BJ (cell line): ENCODE measurements around the gene SLC16A7. TPM values are rescaled to one million over a fixed set of nuclear protein-coding genes. Genes with fewer than 3 reads are reported as not detected.

Experiments used
- CTCF ChIA-PET: fragments of 350-600 bp; formaldehyde crosslinking; extraction: SDS; loops from one replicate; lab custom pipeline; 2021; ENCODE audit warnings: antibody characterized with exemption, inconsistent platforms; lab: Yijun Ruan, JAX
- POLR2A ChIA-PET: fragments of 300-600 bp; sonication (Branson Sonifier 250); formaldehyde crosslinking; extraction: SDS; loops from one replicate; lab custom pipeline; 2021; ENCODE audit warnings: antibody characterized with exemption; lab: Charles Lee
- DNase-seq: peaks from one replicate; pipeline ENCODE4 v3.0.0-alpha.2; 2011; ENCODE audit warnings: low read depth
- H3K27me3 ChIP-seq: 2 replicates; pipeline ENCODE4 v1.6.0; 2011; ENCODE audit warnings: low read length; ENCODE audit not compliant: control insufficient read depth, insufficient read depth
- H3K36me3 ChIP-seq: 2 replicates; pipeline ENCODE4 v1.5.1; 2011; ENCODE audit warnings: low read length; ENCODE audit not compliant: control insufficient read depth, insufficient read depth
- H3K4me3 ChIP-seq: 2 replicates; pipeline ENCODE4 v1.5.1; 2011; ENCODE audit warnings: low read depth, mild to moderate bottlenecking, control low read depth, low read length
- polyA plus RNA-seq: library from polyadenylated mRNA; depleted of rRNA; stranded (reverse); fragments of >200 nt; gene quantifications from 2 replicates; pipeline ENCODE4 v1.2.3, GENCODE V29; 2011
- TF ChIP-seq, protein P1 (sequence below): IDR thresholded peaks from 2 replicates; pipeline ENCODE4 v1.5.1; 2011; ENCODE audit warnings: low read depth, mild to moderate bottlenecking, control low read depth, inconsistent platforms, low read length, moderate library complexity; ENCODE audit not compliant: insufficient read depth

The SLC16A7 gene
- polyA plus RNA-seq, 1 experiment, result 23.0 TPM

DNA sequence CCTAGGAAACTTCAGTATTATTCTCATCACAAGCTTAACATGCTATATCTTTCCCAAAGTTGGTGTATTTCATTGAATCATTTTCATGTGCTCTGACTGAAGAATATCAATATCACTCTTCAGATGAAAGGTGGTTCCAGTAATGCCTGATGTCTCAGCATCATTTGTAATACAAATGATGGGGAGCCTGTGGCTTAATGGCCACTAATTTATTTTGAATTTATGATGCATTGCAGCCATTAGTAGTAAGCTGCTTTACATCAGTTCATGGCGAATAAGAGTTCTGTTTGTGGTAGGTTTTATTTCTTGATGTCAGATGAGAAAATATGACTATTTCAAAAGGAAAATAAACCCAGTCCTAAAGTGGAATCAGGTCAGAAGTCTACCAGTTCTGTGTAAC is 139.4 kb downstream of the SLC16A7 start:
- TF ChIP-seq, protein P1, sequence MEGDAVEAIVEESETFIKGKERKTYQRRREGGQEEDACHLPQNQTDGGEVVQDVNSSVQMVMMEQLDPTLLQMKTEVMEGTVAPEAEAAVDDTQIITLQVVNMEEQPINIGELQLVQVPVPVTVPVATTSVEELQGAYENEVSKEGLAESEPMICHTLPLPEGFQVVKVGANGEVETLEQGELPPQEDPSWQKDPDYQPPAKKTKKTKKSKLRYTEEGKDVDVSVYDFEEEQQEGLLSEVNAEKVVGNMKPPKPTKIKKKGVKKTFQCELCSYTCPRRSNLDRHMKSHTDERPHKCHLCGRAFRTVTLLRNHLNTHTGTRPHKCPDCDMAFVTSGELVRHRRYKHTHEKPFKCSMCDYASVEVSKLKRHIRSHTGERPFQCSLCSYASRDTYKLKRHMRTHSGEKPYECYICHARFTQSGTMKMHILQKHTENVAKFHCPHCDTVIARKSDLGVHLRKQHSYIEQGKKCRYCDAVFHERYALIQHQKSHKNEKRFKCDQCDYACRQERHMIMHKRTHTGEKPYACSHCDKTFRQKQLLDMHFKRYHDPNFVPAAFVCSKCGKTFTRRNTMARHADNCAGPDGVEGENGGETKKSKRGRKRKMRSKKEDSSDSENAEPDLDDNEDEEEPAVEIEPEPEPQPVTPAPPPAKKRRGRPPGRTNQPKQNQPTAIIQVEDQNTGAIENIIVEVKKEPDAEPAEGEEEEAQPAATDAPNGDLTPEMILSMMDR, result no peak
- Histone ChIP-seq H3K27me3 (no peaks in the 10 kb centered on the region), H3K36me3 (peaks cover 5% of the 10 kb centered on the region; the same call in 1 of the 2 replicates), H3K4me3 (no peak overlapping the region)
- ChIA-PET POLR2A (no interaction called here), CTCF (interaction anchor here (0.8 kb wide), 1 partner anchor 49 kb away, joined by 3 read pairs; no protein-coding TSS in a partner anchor)
- DNase-seq, result no peak

DNA sequence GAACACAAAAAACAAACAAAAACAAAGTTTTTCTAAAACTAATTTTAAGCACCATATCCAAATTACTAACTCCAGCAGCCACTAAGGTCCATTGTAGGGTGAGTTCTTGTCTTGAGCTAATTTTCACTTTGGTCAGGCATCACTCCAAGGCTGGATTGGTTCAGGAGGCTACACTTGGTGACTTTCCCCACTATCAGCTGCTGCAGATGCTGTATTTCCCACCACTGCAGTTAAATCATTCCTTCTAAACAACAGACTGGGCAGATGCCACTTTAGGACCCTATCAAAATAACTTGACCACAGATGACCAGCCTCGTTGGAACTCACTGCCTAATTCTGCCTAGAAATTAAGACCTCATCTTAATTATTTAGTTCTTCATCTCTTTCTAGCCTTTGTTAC is 140.5 kb downstream of the SLC16A7 start:
- no peaks in the 10 kb centered on the region for H3K27me3 ChIP-seq
- DNase-seq, result no peak
- CTCF ChIA-PET, result no interaction called here
- peaks cover 5% of the 10 kb centered on the region; the same call in 1 of the 2 replicates for H3K36me3 ChIP-seq
- no peak overlapping the region for H3K4me3 ChIP-seq
- POLR2A ChIA-PET, result interaction anchor here (0.6 kb wide), 1 partner anchor 413 kb away, joined by 4 read pairs; no protein-coding TSS in a partner anchor
- TF ChIP-seq, protein P1, result no peak

DNA sequence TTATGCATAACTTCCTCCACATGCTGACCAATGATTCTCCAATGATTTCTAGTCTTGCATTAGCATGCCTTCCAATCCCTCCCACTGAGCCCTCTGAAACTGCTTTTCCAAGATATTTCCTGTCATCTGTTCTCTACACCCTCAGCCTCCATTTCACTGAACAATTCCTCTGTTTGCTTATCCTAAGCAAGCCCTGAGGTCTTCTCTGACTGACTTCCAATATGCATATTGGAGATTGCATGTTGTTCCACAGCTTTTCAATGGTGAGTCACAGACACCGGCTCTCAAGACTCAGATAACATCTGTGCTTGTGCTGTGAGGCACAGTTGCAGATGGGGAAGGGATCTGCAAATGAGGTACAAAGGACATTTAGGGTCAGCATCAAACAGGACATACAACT is 141.0 kb downstream of the SLC16A7 start:
- Histone ChIP-seq H3K27me3 (no peaks in the 10 kb centered on the region), H3K4me3 (no peak overlapping the region), H3K36me3 (peaks cover 5% of the 10 kb centered on the region; the same call in 1 of the 2 replicates)
- CTCF ChIA-PET, result no interaction called here
- POLR2A ChIA-PET, result interaction anchor here (0.5 to 0.6 kb wide), 3 partner anchors 76 to 435 kb away, joined by 3 to 4 read pairs (median 3); no protein-coding TSS in a partner anchor
- TF ChIP-seq, protein P1, result no peak
- peak; percentile 96 for DNase-seq

DNA sequence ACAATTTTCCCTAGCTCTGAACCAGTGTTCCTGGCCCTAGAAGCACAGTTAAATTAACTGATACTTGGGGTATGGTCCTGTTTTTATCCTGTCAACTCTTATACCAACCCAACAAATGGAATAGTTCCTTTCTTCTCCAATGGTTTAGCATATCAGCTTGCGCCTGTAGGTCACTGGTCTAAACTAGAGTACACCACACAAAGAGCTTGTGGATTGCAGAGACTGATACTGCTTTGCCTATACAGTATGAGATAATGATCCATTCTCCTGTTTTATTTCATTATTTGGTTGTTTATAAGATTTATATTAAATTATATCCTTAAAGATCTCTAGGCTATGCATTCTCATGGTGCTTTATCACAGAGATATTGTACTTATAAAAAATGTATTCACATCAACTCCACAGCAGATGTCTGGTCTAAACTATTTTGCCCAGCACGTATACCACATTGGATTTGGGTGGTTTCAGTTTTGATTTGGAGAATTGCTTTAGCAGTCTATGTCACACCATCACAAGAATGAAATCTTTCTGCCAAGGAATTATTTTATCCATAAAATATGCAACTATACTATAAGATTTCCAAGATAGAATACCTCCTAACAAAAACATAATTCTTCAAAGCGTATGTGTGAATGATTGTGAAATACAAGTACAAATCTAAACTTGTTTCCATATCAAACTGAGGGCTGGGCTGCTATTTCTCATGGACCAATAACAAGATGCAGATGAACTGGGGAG is 142.1 kb downstream of the SLC16A7 start:
- H3K27me3 ChIP-seq, result no peaks in the 10 kb centered on the region
- TF ChIP-seq, protein P1, result no peak
- peaks cover 5% of the 10 kb centered on the region; the same call in 1 of the 2 replicates for H3K36me3 ChIP-seq
- no peak overlapping the region for H3K4me3 ChIP-seq
- no peak for DNase-seq
- ChIA-PET CTCF (interaction anchor here (0.6 to 0.7 kb wide), 2 partner anchors 80 to 141 kb away, joined by 3 read pairs; no protein-coding TSS in a partner anchor), POLR2A (no interaction called here)

DNA sequence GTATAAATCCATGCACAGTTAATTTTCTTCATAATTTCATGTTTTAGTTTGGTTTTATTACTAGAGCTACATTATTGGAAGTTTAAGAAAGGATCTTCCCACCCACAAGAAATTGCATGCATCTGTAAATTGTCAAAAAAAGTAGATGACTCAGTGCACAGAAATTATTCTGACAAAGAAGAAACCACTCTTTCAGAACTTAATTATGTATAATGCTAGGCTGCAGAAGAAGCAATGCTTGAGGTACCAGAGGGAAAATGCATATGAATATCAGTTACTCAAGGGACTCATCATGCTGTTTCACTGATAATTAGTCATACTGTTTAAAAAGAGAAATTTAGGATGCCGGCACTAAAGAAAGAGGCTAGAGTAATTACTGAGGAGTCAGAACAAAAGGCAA is 147.0 kb downstream of the SLC16A7 start:
- TF ChIP-seq, protein P1, result no peak
- Histone ChIP-seq H3K4me3 (no peak overlapping the region), H3K36me3 (no peaks in the 10 kb centered on the region), H3K27me3 (no peaks in the 10 kb centered on the region)
- POLR2A ChIA-PET, result no interaction called here
- CTCF ChIA-PET, result no interaction called here
- DNase-seq, result no peak
